GM20431 (cell line): ENCODE data around the gene LCE2C.
"Not testable (repeated sequence)": the region's sequence is repeated elsewhere in the genome, so short reads cannot be mapped to it uniquely, and the experiment has no call there.

Experiments used
- in situ Hi-C: fragments of 300-500 bp; cut with MseI, MboI; formaldehyde crosslinking; loops from one replicate; pipeline ENCODE4 v1.15.0; 2020; ENCODE audit warnings: low sequenced_read_pairs; ENCODE audit not compliant: unreplicated experiment

LCE2C gene, protein sequence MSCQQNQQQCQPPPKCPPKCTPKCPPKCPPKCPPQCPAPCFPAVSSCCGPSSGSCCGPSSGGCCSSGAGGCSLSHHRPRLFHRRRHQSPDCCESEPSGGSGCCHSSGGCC

DNA sequence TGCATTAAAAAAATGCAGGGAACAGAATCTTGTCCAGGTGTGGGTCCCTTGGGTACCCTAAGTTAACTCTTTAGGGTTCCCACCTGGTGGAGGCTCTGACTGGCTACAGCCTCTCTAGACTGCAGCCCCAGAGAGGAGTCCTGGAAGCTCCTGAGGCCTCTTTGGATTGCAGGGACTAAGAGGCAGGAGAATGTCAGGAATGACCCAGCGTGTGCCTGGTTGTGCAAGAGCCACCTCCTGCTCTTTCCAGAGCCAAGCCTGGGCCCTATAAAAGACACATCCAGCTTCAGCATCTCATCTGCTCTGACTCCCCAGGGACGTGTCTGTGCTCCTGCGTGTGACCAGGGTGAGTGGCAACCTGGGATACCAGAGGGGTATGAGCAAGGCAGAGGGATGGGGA, at the start of gene LCE2C:
Gene LCE2C (plus strand): TSS at position 297 of the 400 bp plus-strand sequence. CDS start 737 bp downstream, outside the sequence.
- in situ Hi-C loops = not testable (repeated sequence)

DNA sequence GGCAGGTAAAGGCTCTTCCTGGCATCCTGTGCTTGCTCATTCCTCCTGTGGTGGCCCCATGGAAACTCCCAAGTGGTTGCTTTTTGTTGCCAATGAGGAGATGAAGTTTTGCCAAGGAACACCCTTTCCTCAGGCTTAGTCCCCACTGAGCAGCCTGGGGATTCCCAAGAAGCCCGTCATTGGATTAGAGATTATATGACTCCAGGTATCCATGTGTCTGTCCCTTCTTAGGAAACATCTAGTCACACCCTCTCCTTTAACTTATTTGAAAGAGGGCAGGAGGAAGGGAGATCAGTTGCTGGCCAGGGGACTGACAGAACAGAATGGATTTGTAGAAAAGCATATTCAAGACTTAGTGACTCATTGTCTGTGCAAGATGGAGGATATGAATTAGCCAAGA, 48.3 kb upstream of the LCE2C start:
- in situ Hi-C loops = no loop called here

DNA sequence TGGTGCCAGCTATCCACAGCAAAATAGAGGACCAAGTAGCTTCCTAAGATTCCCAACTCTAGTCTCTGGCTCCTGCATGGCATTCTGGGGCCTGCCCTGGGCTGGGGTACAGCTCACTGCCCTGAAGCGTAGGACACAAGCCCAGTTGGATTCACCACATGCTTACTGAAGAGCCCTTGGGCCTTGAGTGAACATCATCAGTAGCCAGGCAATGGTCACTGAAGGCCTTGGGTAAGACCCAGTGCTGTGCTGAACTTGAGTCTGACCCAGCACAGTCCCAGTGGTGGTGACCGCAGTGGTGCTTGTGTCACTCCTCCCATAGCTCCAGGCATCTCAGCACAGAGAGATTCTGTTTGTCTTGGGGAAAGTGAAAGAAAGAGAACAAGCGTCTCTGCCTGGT, 44.5 kb upstream of the LCE2C start:
- in situ Hi-C loops = no loop called here

DNA sequence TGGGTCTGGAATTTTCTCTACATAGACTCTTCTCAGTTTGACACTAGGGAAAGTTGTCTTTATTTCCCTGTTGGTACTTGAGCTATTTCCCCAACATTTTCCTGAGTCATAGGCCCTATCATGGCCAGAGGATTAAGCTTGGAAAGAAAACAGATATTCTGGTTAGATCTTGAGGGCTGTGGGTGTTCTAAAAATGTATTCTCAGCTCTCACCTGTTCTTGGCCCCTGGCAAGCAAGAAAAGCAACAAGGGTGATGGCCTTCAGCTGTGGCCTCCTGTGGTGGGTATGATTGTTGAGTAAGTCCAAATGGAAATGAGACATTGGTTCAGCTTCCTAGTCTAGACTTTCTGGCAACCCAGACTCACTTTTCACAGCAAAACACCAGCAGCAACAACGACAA, 34.7 kb upstream of the LCE2C start:
- in situ Hi-C loops = no loop called here

DNA sequence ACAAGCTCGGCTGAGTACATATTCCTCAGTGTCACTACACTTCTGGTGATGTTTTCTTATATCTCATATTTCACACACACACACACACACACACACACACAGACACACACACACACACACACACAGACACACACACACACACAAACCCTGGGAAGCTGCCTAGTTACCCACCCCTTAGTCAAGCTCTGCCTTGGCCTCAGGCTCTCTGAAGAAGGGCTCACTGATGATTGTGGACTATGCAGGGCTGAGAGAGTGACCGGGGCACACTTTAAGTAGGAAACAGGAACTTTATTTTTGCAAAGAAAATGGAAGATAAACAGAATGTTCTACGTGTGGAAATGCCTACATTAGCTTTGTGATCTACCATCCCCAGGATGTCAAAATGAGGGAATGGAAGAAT, 31.1 kb upstream of the LCE2C start:
- in situ Hi-C loops = no loop called here

DNA sequence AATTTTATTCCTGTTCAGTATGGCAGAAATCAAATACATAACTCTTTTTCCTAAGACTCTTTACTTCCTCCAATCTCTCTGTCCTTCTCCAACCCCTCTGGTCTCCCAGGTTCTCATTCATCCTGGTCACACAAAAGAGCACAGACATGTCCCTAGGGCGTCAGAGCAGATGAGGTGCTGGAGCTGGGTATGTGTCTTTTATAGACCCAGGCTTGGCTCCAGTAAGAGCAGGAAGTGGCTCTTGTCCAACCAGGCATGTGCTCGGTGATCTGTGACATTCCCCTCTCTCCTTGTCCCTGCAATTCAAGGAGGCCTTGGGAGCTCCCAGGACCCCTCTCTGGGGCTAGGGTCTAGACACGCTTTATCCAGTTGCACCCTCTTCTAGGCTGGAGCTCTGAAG, 29.9 kb upstream of the LCE2C start:
- in situ Hi-C loops = no loop called here

DNA sequence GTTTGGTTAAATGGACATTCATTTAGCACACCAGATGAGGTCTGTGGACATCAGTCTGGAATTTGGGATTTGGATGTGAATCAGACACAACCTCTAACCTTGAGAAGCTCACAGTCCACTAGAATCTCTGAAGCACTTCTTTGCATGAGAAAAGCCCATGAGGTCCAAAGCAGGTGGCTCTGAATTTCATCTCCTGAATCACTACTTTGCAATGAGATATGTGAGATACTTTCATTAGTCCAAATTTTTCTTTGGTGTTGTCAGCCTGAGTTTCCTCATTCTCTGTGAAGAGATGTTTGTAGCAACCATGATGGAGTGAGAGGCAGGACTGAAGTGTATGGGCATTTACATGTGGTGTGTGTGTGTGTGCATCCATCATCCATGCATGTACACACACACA, 28.4 kb upstream of the LCE2C start:
- in situ Hi-C loops = no loop called here

DNA sequence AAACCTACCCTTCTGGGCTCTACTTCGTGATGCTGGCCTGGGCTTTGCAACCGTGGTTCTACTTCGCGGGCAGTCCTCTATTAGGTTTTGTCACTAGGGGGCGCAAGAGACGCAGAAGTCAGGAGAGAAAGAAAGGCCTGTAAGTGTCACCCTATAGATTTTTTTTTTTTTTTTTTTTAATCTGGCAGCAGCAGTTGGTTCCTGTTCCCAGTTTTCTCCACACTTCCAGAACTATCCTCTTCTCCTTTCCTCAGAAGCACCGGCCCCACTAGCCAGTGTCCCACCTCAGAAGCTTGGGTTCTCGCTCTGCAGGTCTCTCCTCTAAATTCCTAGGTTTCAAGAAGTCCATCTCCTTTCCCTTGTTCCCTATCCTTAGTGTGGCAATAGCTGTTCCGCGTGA, 21.0 kb upstream of the LCE2C start:
- in situ Hi-C loops = no loop called here

DNA sequence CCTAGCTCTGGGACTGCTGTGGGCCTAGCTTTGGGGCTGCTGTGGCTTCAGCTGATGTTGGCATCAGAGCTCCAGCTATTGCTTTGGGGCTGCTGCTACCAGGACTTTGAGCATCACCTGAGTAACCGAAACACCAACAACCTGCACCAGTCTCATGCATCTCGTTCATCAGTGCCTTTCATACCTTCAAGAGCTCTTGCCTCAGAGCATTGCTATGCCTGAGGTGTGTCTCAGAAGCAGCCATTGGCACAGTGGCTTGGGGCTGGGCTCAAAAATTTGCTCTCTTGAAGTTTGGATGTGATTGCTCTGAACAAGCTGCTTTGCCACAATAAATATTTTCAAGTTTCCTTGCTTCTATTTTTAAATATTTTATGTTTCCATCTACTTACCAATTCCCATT, 18.6 kb upstream of the LCE2C start:
- in situ Hi-C loops = no loop called here

DNA sequence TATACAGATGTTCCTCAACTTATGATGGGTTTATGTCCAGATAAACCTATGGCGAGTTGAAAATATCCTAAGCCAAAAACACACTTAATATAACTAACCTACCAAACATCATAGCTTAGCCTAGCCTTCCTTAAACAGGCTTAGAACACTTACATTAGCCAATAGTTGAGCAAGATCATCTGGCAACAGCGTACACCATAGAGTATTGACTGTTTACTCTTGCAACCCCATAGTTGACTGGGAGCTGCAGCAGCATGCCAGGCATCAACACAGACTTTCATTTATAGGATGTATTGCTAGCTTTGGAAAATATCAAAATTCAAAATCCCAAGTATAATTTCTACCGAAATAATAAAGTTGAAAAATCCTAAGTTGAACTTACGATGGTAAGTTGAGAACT, 17.4 kb upstream of the LCE2C start:
- in situ Hi-C loops = no loop called here

DNA sequence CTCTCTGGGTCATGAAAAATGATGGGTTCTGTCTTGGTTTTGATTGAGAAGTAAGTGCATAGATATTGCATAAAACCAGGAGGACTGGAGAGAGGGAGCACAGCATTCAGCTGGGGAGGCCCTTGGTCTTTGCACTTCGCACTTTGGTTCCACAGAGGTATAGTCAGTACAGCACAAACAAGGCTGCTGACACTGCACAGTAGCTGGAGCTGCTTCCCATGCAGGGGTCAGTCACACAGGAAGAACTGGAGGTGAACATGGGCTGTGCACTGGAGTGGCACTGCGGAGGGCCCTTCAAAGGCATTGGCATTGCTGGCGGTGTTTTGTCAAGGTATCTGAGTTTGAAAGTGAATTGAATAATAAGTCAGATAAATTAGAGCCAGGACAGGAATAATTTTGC, 16.4 kb upstream of the LCE2C start:
- in situ Hi-C loops = no loop called here

DNA sequence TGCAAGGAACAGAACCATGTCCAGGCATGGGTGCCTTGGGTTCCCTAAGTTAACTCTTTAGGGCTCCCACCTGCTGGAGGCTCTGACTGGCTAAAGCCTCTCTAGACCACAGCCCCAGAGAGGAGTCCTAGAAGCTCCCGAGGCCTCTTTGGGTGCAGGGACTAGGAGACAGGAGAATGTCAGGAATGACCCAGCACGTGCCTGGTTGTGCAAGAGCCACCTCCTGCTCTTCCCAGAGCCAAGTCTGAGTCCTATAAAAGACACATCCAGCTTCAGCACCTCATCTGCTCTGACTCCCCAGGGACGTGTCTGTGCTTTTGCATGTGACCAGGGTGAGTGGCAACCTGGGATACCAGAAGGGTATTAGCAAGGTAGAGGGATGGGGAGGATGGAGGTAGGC, 12.0 kb upstream of the LCE2C start, which contains the start of gene LCE2D:
Gene LCE2D (plus strand): TSS at position 283 of the 400 bp plus-strand sequence. CDS start 726 bp downstream, outside the sequence.
- in situ Hi-C loops = no loop called here

DNA sequence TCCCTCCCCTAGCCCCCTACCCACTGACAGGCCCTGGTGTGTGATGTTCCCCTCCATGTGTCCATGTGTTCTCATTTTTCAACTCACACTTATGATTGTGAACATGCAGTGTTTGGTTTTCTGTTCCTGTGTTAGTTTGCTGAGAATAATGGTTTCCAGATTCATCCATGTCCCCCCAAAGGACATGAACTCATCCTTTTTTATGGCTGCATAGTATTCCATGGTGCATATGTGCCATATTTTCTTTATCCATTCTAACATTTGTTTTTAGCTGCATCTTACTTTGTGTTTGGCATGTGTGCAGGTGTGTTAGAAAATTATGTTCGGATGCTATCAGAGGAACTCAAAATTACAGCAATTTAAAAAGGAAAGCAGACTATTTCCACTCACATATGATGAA, 8.9 kb upstream of the LCE2C start:
- in situ Hi-C loops = not testable (repeated sequence)

DNA sequence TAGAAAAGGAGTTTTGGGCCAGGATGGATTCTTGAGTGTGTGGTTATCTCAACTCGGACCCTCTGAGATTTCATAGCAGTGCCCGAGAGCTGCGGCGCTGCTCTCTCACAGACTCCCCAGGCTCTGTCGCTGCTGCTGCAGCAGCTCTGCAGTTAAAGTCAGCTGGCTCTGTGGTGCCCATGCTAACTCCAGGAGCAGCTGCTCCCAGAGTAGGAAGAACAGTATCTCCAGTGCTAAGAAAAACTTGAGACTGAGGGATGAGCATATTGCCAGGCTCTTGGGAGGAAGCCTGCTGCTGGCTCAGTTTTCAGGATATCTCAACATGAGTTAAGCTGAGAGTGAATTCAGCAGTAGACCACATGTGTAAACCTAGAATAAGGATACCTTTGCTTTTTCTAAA, 7.4 kb upstream of the LCE2C start:
- in situ Hi-C loops = no loop called here

DNA sequence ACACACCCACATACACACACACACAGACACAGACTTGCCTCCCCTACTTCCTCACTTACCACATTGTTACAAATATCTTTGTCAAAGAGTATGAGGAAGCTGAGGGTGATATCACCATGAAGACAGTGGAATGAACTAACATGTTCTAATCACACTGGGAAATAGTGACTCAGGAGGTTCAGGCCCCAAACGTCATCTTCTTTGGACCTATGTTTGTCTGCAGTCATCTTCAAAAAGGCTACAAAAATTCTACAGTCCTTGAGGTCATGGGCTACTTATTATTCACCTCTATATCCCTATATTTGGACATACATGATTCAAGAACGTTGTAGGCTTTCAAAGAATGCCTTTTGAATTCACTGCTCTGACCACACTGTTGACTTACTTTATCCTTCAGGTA, 2.1 kb upstream of the LCE2C start:
- in situ Hi-C loops = no loop called here

DNA sequence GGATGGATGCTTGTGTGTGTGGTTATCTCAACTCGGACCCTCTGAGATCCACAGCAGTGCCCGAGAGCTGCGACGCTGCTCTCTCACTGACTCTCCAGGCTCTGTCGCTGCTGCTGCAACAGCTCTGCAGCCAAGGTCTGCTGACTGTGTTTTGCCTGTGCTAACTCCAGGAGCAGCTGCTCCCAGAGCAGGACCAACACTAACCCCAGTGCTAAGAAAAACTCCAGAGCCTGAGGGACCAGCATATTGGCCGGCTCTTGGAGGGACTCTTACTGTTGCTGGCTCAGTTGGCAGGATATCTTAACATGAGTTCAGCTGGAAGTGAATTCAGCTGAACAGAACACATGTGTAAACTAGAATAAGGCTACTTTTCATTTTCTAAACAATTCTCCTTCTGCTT, 4.4 kb downstream of the LCE2C start:
- in situ Hi-C loops = no loop called here

DNA sequence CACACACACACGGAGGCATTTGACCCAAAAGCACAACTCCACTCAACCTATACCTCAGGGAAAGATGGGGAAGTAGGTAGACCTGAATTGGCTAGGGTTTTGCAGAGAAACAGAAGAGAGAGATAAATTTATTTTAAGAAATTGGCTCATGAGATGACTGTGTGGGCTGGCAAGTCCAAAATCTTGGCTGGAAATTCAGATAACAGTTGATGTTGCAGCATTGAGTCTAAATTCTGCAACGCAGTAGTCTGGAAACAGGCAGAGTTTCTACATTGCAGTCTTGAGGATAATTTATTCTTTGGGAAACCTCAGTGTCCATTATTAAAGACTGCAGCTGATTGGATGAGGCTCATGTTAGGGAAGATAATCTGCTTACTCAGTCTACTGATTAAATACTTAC, 6.5 kb downstream of the LCE2C start:
- in situ Hi-C loops = no loop called here

DNA sequence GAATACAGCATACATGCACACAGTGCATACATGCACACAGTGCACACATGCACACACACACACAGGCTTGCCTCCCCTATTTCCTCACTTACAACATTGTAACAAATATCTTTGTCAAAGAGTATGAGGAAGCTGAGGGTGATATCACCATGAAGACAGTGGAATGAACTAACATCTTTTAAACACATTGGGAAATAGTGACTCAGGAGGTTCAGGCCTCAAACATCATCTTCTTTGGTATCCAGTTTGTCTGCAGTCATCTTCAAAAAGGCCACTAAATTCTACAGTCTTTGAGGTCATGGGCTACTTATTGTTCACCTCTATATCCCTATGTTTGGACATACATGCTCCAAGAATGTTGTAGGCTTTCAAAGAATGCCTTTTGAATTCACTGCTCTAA, 8.8 kb downstream of the LCE2C start:
- in situ Hi-C loops = no loop called here

DNA sequence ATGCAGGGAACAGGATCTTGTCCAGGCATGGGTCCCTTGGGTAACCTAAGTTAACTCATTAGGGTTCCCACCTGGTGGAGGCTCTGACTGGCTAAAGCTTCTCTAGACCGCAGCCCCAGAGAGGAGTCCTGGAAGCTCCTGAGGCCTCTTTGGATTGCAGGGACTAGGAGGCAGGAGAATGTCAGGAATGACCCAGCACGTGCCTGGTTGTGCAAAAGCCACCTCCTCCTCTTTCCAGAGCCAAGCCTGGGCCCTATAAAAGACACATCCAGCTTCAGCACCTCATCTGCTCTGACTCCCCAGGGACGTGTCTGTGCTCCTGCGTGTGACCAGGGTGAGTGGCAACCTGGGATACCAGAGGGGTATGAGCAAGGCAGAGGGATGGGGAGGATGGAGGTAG, 10.7 kb downstream of the LCE2C start, which contains the start of gene LCE2B:
Gene LCE2B (plus strand): TSS at position 301 of the 400 bp plus-strand sequence. CDS start 721 bp downstream, outside the sequence.
- in situ Hi-C loops = not testable (repeated sequence)

DNA sequence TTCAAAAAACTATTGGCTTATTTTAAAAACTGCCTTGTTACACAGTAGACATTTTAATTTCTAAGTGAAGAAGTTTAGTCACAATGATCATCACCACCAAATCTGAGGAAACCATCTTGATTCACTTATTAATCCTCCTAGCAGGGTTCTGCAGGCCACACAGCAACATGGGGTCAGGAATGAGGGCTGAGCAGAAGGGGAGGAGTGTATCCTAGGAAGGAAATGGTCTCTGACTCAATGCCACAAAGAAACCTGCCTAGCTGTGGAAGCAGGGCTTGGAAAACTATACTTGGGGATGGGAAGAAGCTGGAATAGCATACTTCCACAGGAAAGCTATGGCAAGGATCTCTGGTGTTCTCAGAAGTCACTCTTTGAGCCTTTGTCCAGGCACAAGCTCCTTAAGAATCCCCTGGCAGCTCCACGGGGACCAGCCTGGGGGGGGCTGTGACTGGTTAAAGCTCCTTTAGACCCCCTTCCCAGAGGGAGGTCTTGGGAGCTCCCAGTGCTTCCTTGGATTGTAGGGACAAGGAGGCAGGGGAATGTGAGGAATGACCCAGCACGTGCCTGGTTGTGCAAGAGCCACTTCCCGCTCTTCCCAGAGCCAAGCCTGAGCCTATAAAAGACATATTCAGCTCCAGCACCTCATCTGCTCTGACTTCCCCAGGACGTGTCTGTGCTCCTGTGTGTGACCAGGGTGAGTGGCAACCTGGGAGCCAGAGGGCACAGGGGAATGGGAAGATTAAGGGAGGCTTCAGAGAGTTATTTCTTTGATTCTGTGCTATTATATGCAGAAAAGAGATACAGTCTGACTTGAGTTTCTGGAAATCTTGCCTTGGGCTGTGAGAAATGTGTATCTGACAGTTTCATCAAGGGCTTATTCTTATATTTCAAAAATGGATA, 22.9 kb downstream of the LCE2C start, which contains the start of gene LCE2A:
Gene LCE2A (plus strand): TSS at position 645 of the 900 bp plus-strand sequence. CDS start 557 bp downstream, outside the sequence.
- in situ Hi-C loops = no loop called here

DNA sequence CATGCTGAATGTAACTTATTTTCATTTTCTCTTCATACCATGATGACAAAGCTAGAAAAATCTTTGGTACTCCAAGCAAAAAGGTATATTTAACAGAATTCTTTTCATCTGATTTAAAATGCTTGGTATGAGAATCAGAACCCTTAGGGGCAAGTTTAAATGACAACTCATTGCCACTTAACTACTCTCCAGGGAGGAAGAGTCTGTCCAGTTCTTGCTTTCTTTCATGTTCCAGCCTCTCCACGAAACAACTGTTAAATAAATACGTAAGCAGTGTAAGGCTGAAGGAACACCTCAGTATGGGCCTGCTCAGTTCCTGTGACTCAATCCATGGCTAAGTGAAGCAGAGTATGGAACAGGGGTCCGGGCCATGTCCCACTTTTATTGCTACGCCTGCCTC, 24.7 kb downstream of the LCE2C start:
- in situ Hi-C loops = no loop called here
